Measurements from ENCODE around the gene GNGT2.
A peak's percentile ranks its signal among the peaks of the same experiment; 100 is the strongest.

GNGT2 gene

GRCh38 chr17:49210158-49211029 lies at the start of gene GNGT2, which contains the start of gene ABI3:
TSS of gene GNGT2 (minus strand) at chr17:49210574. CDS start at chr17:49207422, 3,152 bp downstream.
TSS of gene ABI3 (plus strand) at chr17:49210707. CDS start at chr17:49210725, 18 bp downstream.
- DNase-seq (ENCODE audit: low read depth in 2 of 3, low spot score in 1 of 3): peak in 2 of 3 donors; percentile 50 to 59

- no peak for DNase-seq (ENCODE audit: low read depth in 2 of 3, low spot score in 1 of 3)
Observed at GRCh38 chr17:49259663-49260010, 49.3 kb upstream of the GNGT2 start.

- DNase-seq (ENCODE audit: low read depth in 2 of 3, low spot score in 1 of 3): no peak
Observed at GRCh38 chr17:49258394-49258793, 48.0 kb upstream of the GNGT2 start.

- no peak for DNase-seq (ENCODE audit: low read depth in 2 of 3, low spot score in 1 of 3)
Observed at GRCh38 chr17:49255125-49255524, 44.8 kb upstream of the GNGT2 start.

- DNase-seq (ENCODE audit: low read depth in 2 of 3, low spot score in 1 of 3): no peak
Observed at GRCh38 chr17:49254066-49254465, 43.7 kb upstream of the GNGT2 start.

GRCh38 chr17:49252148-49252695 lies 41.8 kb upstream of the GNGT2 start:
- DNase-seq (ENCODE audit: low read depth in 2 of 3, low spot score in 1 of 3): no peak

- no peak for DNase-seq (ENCODE audit: low read depth in 2 of 3, low spot score in 1 of 3)
Observed at GRCh38 chr17:49249890-49250522, 39.6 kb upstream of the GNGT2 start.

GRCh38 chr17:49249292-49249794 lies 39.0 kb upstream of the GNGT2 start:
- DNase-seq (ENCODE audit: low read depth in 2 of 3, low spot score in 1 of 3): no peak

- no peak for DNase-seq (ENCODE audit: low read depth in 2 of 3, low spot score in 1 of 3)
Observed at GRCh38 chr17:49247944-49248343, 37.6 kb upstream of the GNGT2 start.

- no peak for DNase-seq (ENCODE audit: low read depth in 2 of 3, low spot score in 1 of 3)
Observed at GRCh38 chr17:49244839-49245238, 34.5 kb upstream of the GNGT2 start.

GRCh38 chr17:49242813-49243212 lies 32.4 kb upstream of the GNGT2 start:
- DNase-seq (ENCODE audit: low read depth in 2 of 3, low spot score in 1 of 3): no peak

- no peak for DNase-seq (ENCODE audit: low read depth in 2 of 3, low spot score in 1 of 3)
Observed at GRCh38 chr17:49241692-49242397, 31.5 kb upstream of the GNGT2 start.

- no peak for DNase-seq (ENCODE audit: low read depth in 2 of 3, low spot score in 1 of 3)
Observed at GRCh38 chr17:49241040-49241439, 30.7 kb upstream of the GNGT2 start.

- DNase-seq (ENCODE audit: low read depth in 2 of 3, low spot score in 1 of 3): no peak
Observed at GRCh38 chr17:49240619-49241018, 30.2 kb upstream of the GNGT2 start.

GRCh38 chr17:49239963-49240362 lies 29.6 kb upstream of the GNGT2 start:
- DNase-seq (ENCODE audit: low read depth in 2 of 3, low spot score in 1 of 3): no peak

- no peak for DNase-seq (ENCODE audit: low read depth in 2 of 3, low spot score in 1 of 3)
Observed at GRCh38 chr17:49235896-49236295, 25.5 kb upstream of the GNGT2 start.

GRCh38 chr17:49234509-49235080 lies 24.2 kb upstream of the GNGT2 start:
- no peak for DNase-seq (ENCODE audit: low read depth in 2 of 3, low spot score in 1 of 3)

- DNase-seq (ENCODE audit: low read depth in 2 of 3, low spot score in 1 of 3): no peak
Observed at GRCh38 chr17:49231563-49231894, 21.2 kb upstream of the GNGT2 start.

- peak; percentile 65 to 84 (median 71) for DNase-seq (ENCODE audit: low read depth in 2 of 3, low spot score in 1 of 3)
Observed at GRCh38 chr17:49230636-49231562, 20.5 kb upstream of the GNGT2 start, which contains the start of gene PHOSPHO1. TSS of gene PHOSPHO1 (minus strand) at chr17:49230787. CDS start at chr17:49226691, 4,096 bp downstream.

Measured in stimulated activated CD4-positive, alpha-beta T cell treated with anti-CD3 and anti-CD28 coated beads, Interleukin-12 subunit alpha, Interleukin-12 subunit beta, amount 100 ng/mL, for 48 hours (primary cell).